Measurements from ENCODE around the gene KRT3. TPM values are rescaled to one million over a fixed set of nuclear protein-coding genes. Genes with fewer than 3 reads are reported as not detected.

KRT3 gene
- total RNA-seq, 1 donor, result not detected

GRCh38 chr12:52821071-52821730 is 25.3 kb upstream of the KRT3 start:
- Histone ChIP-seq H3K79me2 (ENCODE audit: insufficient read depth, low read length) (no peaks in the 10 kb centered on the region), H3K4me3 (ENCODE audit: insufficient read depth, low read length) (no peak overlapping the region), H3K27ac (ENCODE audit: low read depth, low read length) (no peak overlapping the region), H3K36me3 (ENCODE audit: insufficient read depth, low read length) (no peaks in the 10 kb centered on the region), H3K4me2 (ENCODE audit: insufficient read depth, low read length) (no peak overlapping the region), H2AFZ (ENCODE audit: low read length) (no peak overlapping the region), H3K4me1 (ENCODE audit: insufficient read depth, low read length) (peaks cover 7% of the 10 kb centered on the region), H3K9me3 (ENCODE audit: low read depth, low read length) (no peaks in the 10 kb centered on the region), H3K27me3 (ENCODE audit: insufficient read depth, low read length) (peaks cover 22% of the 10 kb centered on the region), H4K20me1 (ENCODE audit: insufficient read depth, low read length) (no peaks in the 10 kb centered on the region)
- no peak for DNase-seq (ENCODE audit: insufficient read length, low spot score, missing footprints)
- TF ChIP-seq CTCF (IDR thresholded peaks at IDR 0.05; ENCODE audit: extremely low read depth, low read depth, low read length), result no peak

- Histone ChIP-seq H3K4me3 (ENCODE audit: insufficient read depth, low read length) (no peak overlapping the region), H3K79me2 (ENCODE audit: insufficient read depth, low read length) (no peaks in the 10 kb centered on the region), H3K27me3 (ENCODE audit: insufficient read depth, low read length) (peaks cover 23% of the 10 kb centered on the region), H3K27ac (ENCODE audit: low read depth, low read length) (no peak overlapping the region), H2AFZ (ENCODE audit: low read length) (no peak overlapping the region), H4K20me1 (ENCODE audit: insufficient read depth, low read length) (no peaks in the 10 kb centered on the region), H3K4me1 (ENCODE audit: insufficient read depth, low read length) (peaks cover 7% of the 10 kb centered on the region), H3K4me2 (ENCODE audit: insufficient read depth, low read length) (no peak overlapping the region), H3K36me3 (ENCODE audit: insufficient read depth, low read length) (no peaks in the 10 kb centered on the region), H3K9me3 (ENCODE audit: low read depth, low read length) (no peaks in the 10 kb centered on the region)
- TF ChIP-seq CTCF (IDR thresholded peaks at IDR 0.05; ENCODE audit: extremely low read depth, low read depth, low read length), result no peak
- no peak for DNase-seq (ENCODE audit: insufficient read length, low spot score, missing footprints)
These were observed 24.6 kb upstream of the KRT3 start for GRCh38 chr12:52820521-52820920.

- no peaks in the 10 kb centered on the region for H4K20me1 ChIP-seq (ENCODE audit: insufficient read depth, low read length)
- H3K4me3 ChIP-seq (ENCODE audit: insufficient read depth, low read length), result no peak overlapping the region
- peaks cover 7% of the 10 kb centered on the region for H3K4me1 ChIP-seq (ENCODE audit: insufficient read depth, low read length)
- peaks cover 26% of the 10 kb centered on the region for H3K27me3 ChIP-seq (ENCODE audit: insufficient read depth, low read length)
- no peaks in the 10 kb centered on the region for H3K9me3 ChIP-seq (ENCODE audit: low read depth, low read length)
- H3K27ac ChIP-seq (ENCODE audit: low read depth, low read length), result no peak overlapping the region
- H3K4me2 ChIP-seq (ENCODE audit: insufficient read depth, low read length), result no peak overlapping the region
- TF ChIP-seq CTCF (IDR thresholded peaks at IDR 0.05; ENCODE audit: extremely low read depth, low read depth, low read length), result no peak
- H2AFZ ChIP-seq (ENCODE audit: low read length), result no peak overlapping the region
- no peaks in the 10 kb centered on the region for H3K79me2 ChIP-seq (ENCODE audit: insufficient read depth, low read length)
- no peaks in the 10 kb centered on the region for H3K36me3 ChIP-seq (ENCODE audit: insufficient read depth, low read length)
- DNase-seq (ENCODE audit: insufficient read length, low spot score, missing footprints), result no peak
These were observed 24.0 kb upstream of the KRT3 start for GRCh38 chr12:52819731-52820510.

- no peak for DNase-seq (ENCODE audit: insufficient read length, low spot score, missing footprints)
- TF ChIP-seq CTCF (IDR thresholded peaks at IDR 0.05; ENCODE audit: extremely low read depth, low read depth, low read length), result no peak
- H2AFZ ChIP-seq (ENCODE audit: low read length), result no peak overlapping the region
- H3K9me3 ChIP-seq (ENCODE audit: low read depth, low read length), result no peaks in the 10 kb centered on the region
- H3K27me3 ChIP-seq (ENCODE audit: insufficient read depth, low read length), result peaks cover 28% of the 10 kb centered on the region
- H3K4me3 ChIP-seq (ENCODE audit: insufficient read depth, low read length), result no peak overlapping the region
- no peaks in the 10 kb centered on the region for H4K20me1 ChIP-seq (ENCODE audit: insufficient read depth, low read length)
- H3K4me2 ChIP-seq (ENCODE audit: insufficient read depth, low read length), result no peak overlapping the region
- H3K79me2 ChIP-seq (ENCODE audit: insufficient read depth, low read length), result no peaks in the 10 kb centered on the region
- no peak overlapping the region for H3K27ac ChIP-seq (ENCODE audit: low read depth, low read length)
- H3K36me3 ChIP-seq (ENCODE audit: insufficient read depth, low read length), result no peaks in the 10 kb centered on the region
- H3K4me1 ChIP-seq (ENCODE audit: insufficient read depth, low read length), result peaks cover 7% of the 10 kb centered on the region
These were observed 23.0 kb upstream of the KRT3 start for GRCh38 chr12:52818887-52819420.

All from osteoblast (primary cell).